ENCODE data around the gene GALNS. TPM values are rescaled to one million over a fixed set of nuclear protein-coding genes. Genes with fewer than 3 reads are reported as not detected.

The GALNS gene
- total RNA-seq, 1 donor from 2014 or later, result 15.5 TPM

GRCh38 chr16:88883946-88884345 lies 27.2 kb upstream of the GALNS start:
- Histone ChIP-seq H3K4me3 (no peak overlapping the region), H3K9me3 (replicated peaks) (no peaks in the 10 kb centered on the region), H3K4me1 (peaks cover 50% of the 10 kb centered on the region), H3K27ac (replicated peaks) (no peak overlapping the region), H3K27me3 (ENCODE audit: low read depth) (peaks cover 47% of the 10 kb centered on the region), H3K36me3 (peaks cover 61% of the 10 kb centered on the region)
- intact Hi-C loops (cut with micrococcal nuclease), result loop anchor here (10.0 kb wide), 1 partner anchor 51 kb away; no protein-coding TSS in a partner anchor
- DNase-seq, result no peak
- TF ChIP-seq CTCF (IDR thresholded peaks at IDR 0.05; ENCODE audit: borderline replicate concordance), result no peak

GRCh38 chr16:88883117-88883895 lies 26.6 kb upstream of the GALNS start:
- no peak overlapping the region for H3K4me3 ChIP-seq
- peaks cover 67% of the 10 kb centered on the region for H3K36me3 ChIP-seq

GRCh38 chr16:88882358-88883030 lies 25.7 kb upstream of the GALNS start:
- Histone ChIP-seq H3K9me3 (replicated peaks) (no peaks in the 10 kb centered on the region), H3K4me1 (peaks cover 38% of the 10 kb centered on the region), H3K36me3 (peaks cover 72% of the 10 kb centered on the region), H3K27me3 (ENCODE audit: low read depth) (peaks cover 53% of the 10 kb centered on the region), H3K27ac (replicated peaks) (no peak overlapping the region), H3K4me3 (no peak overlapping the region)
- intact Hi-C loops (cut with micrococcal nuclease), result loop anchor here (10.0 kb wide), 1 partner anchor 52 kb away; no protein-coding TSS in a partner anchor
- no peak for DNase-seq
- no peak for TF ChIP-seq CTCF (IDR thresholded peaks at IDR 0.05; ENCODE audit: borderline replicate concordance)

More at GRCh38 chr16:88883117-88883895, 26.6 kb upstream of the GALNS start:
- Histone ChIP-seq H3K27ac (replicated peaks) (no peak overlapping the region), H3K4me1 (peaks cover 45% of the 10 kb centered on the region), H3K27me3 (ENCODE audit: low read depth) (peaks cover 48% of the 10 kb centered on the region), H3K9me3 (replicated peaks) (no peaks in the 10 kb centered on the region)
- intact Hi-C loops (cut with micrococcal nuclease), result loop anchor here (10.0 kb wide), 1 partner anchor 51 kb away; no protein-coding TSS in a partner anchor
- TF ChIP-seq CTCF (IDR thresholded peaks at IDR 0.05; ENCODE audit: borderline replicate concordance), result no peak
- no peak for DNase-seq

- intact Hi-C loops (cut with micrococcal nuclease), result loop anchor here (10.0 kb wide), 1 partner anchor 53 kb away; no protein-coding TSS in a partner anchor
- TF ChIP-seq CTCF (IDR thresholded peaks at IDR 0.05; ENCODE audit: borderline replicate concordance), result no peak
- H3K4me3 ChIP-seq, result no peak overlapping the region
- peaks cover 54% of the 10 kb centered on the region for H3K27me3 ChIP-seq (ENCODE audit: low read depth)
- H3K9me3 ChIP-seq (replicated peaks), result no peaks in the 10 kb centered on the region
- no peak for DNase-seq
- peaks cover 34% of the 10 kb centered on the region for H3K4me1 ChIP-seq
- peaks cover 75% of the 10 kb centered on the region for H3K36me3 ChIP-seq
- H3K27ac ChIP-seq (replicated peaks), result no peak overlapping the region
Observed at GRCh38 chr16:88881675-88882357, 25.1 kb upstream of the GALNS start.

GRCh38 chr16:88881007-88881615 lies 24.4 kb upstream of the GALNS start:
- no peak for TF ChIP-seq CTCF (IDR thresholded peaks at IDR 0.05; ENCODE audit: borderline replicate concordance)
- Histone ChIP-seq H3K4me3 (peak overlapping the region; percentile 3), H3K9me3 (replicated peaks) (no peaks in the 10 kb centered on the region), H3K27me3 (ENCODE audit: low read depth) (peaks cover 54% of the 10 kb centered on the region), H3K4me1 (peaks cover 27% of the 10 kb centered on the region), H3K36me3 (peaks cover 79% of the 10 kb centered on the region), H3K27ac (replicated peaks) (no peak overlapping the region)
- DNase-seq, result no peak
- intact Hi-C loops (cut with micrococcal nuclease), result loop anchor here (10.0 kb wide), 1 partner anchor 54 kb away; no protein-coding TSS in a partner anchor

Data from left ventricle myocardium inferior (tissue), 1 donor.